ENCODE data around the gene GMPR. TPM values are rescaled to one million over a fixed set of nuclear protein-coding genes. Genes with fewer than 3 reads are reported as not detected.

The GMPR gene
- total and polyA plus RNA-seq, 10 of the 15 experiments (the other 5 are each of a cell fraction or from before 2014, with no cell fraction given) = 0.15 to 1.8 (median 0.49) TPM; not detected in 1

DNA sequence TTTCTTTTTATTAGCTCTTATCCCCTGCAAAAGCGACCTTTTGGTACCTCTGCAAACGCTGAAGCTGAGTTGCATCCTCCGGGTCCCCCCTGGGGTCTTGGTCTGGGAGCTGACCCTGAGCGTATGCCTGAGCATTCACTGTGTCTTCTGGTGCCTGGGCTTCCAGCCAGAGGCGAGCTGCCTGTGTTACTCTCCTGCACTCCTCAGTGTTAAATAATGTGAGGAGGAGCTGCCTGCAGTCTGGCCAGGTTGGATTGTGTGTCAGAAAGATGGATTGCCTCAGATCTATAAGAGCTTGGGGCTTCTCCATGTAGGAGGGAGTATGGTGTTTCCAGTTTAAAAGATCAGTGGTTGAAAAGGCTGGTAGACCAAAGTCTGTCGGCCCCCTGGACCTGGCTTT, 8.7 kb upstream of the GMPR start:
- FAIRE-seq (no peak), ATAC-seq (no peak), DNase-seq (ENCODE audit: low read depth, low spot score) (no peak)
- RAD21 ChIA-PET (ENCODE audit: unreplicated experiment) = interaction anchor here (1.4 kb wide), 1 partner anchor 47 kb away, joined by 3 read pairs; no protein-coding TSS in a partner anchor
- Histone ChIP-seq H3K27ac (ENCODE audit: control insufficient read depth, insufficient read depth) (no peak overlapping the region), H3K4me2 (ENCODE audit: control insufficient read depth, insufficient read depth) (no peak overlapping the region), H3K9me3 (replicated peaks; ENCODE audit: control insufficient read depth, insufficient read depth, low read length) (no peaks in the 10 kb centered on the region), H3K79me2 (ENCODE audit: control insufficient read depth, insufficient read depth, low read length) (no peaks in the 10 kb centered on the region), H2AFZ (ENCODE audit: control insufficient read depth, low read depth, low read length) (no peak overlapping the region), H3K27me3 (replicated peaks in 1 of 2; ENCODE audit: control insufficient read depth in 2 of 2, insufficient read depth in 2 of 2, low read length in 1 of 2) (peaks cover 1 to 4% of the 10 kb centered on the region in 2 experiments), H3K4me1 (ENCODE audit: control insufficient read depth, insufficient read depth, low read length) (no peaks in the 10 kb centered on the region), H3K36me3 (ENCODE audit: control insufficient read depth in 2 of 2, insufficient read depth in 2 of 2, low read length in 1 of 2) (no peaks in the 10 kb centered on the region), H4K20me1 (ENCODE audit: control insufficient read depth, insufficient read depth) (no peaks in the 10 kb centered on the region), H3K9ac (ENCODE audit: control insufficient read depth, insufficient read depth, low read length) (no peak overlapping the region), H3K4me3 (no peak overlapping the region)
- intact Hi-C loops (cut with micrococcal nuclease; ENCODE audit: unreplicated experiment) (no loop called here), in situ Hi-C loops (cut with MboI) (no loop called here)
- SMC1A ChIA-PET (ENCODE audit: uncharacterized antibody, unreplicated experiment) = interaction anchor here (0.7 to 2.0 kb wide), 6 partner anchors 9 to 570 kb away, joined by 3 to 5 read pairs (median 4); no protein-coding TSS in a partner anchor
- CTCF ChIA-PET = interaction anchor here (0.6 to 2.4 kb wide), 9 partner anchors 8 to 532 kb away, joined by 3 to 11 read pairs (median 5); no protein-coding TSS in a partner anchor
- BruUV-seq (replicated peaks) = no TSS peak
- no peak for TF ChIP-seq ZNF217 (IDR thresholded peaks at IDR 0.05)
- TF ChIP-seq HDGF (IDR thresholded peaks at IDR 0.05) = no peak
- TF ChIP-seq RELB (IDR thresholded peaks at IDR 0.05; ENCODE audit: low read depth) = no peak
- no peak for TF ChIP-seq EZH2 (IDR thresholded peaks at IDR 0.05; ENCODE audit: borderline replicate concordance, control insufficient read depth, low read depth, low read length)
- no peak for TF ChIP-seq FOS (IDR thresholded peaks at IDR 0.05; ENCODE audit: borderline replicate concordance, extremely low read depth, insufficient read length)
- TF ChIP-seq RELA (IDR thresholded peaks at IDR 0.05; ENCODE audit: borderline replicate concordance, partially characterized antibody) = no peak
- no peak for TF ChIP-seq E2F4 (IDR thresholded peaks at IDR 0.05; ENCODE audit: low read depth, low read length)
- TF ChIP-seq RFX5 (IDR thresholded peaks at IDR 0.05; ENCODE audit: low read depth, low read length) = no peak
- no peak for TF ChIP-seq REST (IDR thresholded peaks at IDR 0.05; ENCODE audit: low read depth, low read length)
- no peak for TF ChIP-seq ATF7 (IDR thresholded peaks at IDR 0.05; ENCODE audit: low read depth)
- POLR2A ChIA-PET = interaction anchor here (1.2 kb wide), 1 partner anchor 11 kb away, joined by 3 read pairs; no protein-coding TSS in a partner anchor
- 55% methylated on average over 6 of the region's 6 CpGs for WGBS (ENCODE audit: insufficient coverage, insufficient replicate concordance, low lambda C conversion rate, missing lambda C conversion rate)
